NCI-H2029 treated with DMSO at 0.1 percent for 48 hours (cell line): ENCODE measurements around the gene IRS4.

Experiments
- DNase-seq: peaks from one replicate; lab custom pipeline; 2025; lab: John Stamatoyannopoulos, UW

The IRS4 gene

DNA sequence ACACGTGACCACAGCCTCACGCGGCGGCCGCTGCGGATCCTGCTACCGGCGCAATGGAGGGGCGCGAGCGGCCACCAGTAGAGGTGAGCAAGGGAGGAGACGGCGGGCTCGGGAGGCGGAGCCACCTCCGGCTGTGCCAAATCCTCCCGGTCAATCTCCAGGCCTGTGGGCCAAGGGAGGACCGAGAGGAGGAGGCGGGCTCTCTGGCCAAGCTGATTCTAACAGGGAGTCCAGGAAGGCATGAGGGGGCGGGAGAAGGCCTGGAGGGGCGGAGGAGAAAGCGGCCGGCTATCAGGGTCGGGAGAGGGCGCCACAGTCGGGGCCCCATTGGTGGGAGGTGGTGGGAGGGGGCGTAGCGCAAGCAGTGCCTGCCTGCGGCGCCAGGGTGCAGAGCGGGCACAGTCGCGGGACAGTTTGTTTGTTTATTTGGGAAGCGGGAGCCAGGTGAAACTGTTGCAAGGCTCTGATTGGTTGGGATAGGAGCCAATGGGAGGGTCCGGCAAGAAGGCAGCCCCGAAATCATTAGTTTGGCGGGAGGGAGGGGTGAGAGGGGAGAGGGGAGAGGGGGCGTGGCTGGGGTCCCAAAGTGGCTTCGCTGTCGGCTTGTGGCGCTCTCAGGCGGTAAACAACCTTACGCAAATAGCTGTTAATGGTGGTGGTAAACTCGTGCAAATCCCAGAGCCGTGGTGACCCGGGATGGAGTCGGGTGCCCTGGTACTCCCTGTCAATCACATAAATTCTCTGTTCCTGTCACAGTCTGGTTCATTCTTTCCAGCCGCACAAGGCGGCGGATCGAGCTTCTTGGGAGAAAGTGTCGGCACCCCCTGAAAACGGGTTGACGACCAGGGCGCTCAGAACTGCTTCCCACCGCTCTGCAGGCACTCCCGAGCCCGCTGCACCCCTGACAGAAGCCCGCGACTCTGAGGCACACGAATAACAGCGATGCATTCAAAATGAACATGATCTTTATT is at the start of gene IRS4:
TSS of gene IRS4 (minus strand) at position 55 of the 971 bp plus-strand sequence.
- DNase-seq, result no peak

DNA sequence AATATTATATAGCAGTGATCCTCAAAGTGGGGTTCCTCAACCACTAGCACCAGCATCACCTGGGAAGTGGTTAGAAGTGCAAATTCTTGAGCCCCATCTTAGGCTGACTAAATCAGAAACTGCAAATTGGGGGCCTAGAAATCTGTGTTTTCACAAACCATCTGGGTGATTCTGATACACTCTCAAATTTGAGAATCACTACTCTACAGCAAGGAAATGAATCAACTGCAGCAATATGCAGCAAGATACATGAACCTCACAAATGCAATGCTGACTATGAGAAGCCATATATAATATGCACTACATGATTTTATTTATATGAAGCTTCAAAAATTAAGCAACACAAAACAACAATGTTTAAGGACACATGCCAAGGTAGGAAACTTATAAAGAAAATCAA is 36.2 kb upstream of the IRS4 start:
- DNase-seq, result no peak

DNA sequence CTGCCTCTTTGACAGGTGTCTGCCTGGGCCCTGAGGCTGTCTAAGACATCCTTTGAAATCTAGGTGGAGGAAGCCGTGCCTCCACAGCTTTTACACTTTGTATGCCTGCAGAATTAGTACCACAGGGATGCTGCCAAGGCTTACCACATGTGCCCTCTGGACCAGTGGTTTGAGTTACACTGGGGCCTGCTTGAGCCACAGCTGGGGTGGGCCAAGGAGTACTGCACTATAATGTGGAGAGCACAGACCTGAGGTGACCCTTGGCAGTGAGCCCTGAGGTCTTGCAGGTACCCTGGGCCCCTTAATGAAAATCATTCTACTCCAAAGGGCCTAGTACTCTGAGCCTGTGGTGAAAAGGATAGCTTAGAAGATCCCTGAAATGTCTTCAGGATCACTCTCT is 27.2 kb upstream of the IRS4 start:
- no peak for DNase-seq

DNA sequence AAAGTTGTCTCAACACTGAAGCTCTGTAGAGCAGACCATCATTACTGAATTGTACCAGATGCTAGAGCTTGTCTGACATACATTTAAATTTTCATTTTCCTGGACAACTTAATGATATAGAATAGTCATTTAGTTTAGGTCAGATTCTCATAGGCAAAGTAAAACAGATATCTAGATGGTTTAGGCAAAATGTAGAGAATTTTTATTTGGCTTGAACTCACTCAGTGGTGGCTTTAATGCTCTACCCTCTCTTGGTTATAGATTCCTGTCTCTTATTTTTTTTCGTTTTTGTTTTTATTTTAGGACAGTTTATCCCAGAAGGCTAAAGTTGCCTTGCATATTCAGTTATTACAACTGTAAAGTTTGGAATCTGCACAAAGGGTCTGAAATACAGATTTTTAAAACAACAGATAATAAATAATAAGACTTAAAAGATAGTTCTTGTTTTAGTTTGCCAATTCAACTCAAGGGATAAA is 4.0 kb upstream of the IRS4 start:
- no peak for DNase-seq

DNA sequence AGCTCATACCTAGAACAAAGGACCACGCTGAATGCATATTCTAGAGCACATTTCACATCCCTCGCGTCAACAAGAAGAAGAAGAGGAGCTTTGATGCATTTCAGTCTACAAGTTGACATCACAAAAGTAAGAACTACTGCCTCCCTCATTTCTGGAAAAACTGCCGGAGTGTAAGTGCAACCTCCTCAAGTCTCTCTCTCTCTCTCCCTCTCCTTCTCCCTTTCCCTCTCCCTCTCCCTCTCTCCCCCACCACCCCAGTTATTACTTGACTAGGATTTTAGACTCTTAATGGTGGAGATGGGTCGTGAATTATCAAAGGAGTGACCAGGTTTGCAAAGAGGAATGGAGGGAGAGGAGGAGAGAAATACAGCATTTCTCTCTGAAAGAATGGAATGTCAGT is 1.4 kb upstream of the IRS4 start:
- DNase-seq, result no peak

DNA sequence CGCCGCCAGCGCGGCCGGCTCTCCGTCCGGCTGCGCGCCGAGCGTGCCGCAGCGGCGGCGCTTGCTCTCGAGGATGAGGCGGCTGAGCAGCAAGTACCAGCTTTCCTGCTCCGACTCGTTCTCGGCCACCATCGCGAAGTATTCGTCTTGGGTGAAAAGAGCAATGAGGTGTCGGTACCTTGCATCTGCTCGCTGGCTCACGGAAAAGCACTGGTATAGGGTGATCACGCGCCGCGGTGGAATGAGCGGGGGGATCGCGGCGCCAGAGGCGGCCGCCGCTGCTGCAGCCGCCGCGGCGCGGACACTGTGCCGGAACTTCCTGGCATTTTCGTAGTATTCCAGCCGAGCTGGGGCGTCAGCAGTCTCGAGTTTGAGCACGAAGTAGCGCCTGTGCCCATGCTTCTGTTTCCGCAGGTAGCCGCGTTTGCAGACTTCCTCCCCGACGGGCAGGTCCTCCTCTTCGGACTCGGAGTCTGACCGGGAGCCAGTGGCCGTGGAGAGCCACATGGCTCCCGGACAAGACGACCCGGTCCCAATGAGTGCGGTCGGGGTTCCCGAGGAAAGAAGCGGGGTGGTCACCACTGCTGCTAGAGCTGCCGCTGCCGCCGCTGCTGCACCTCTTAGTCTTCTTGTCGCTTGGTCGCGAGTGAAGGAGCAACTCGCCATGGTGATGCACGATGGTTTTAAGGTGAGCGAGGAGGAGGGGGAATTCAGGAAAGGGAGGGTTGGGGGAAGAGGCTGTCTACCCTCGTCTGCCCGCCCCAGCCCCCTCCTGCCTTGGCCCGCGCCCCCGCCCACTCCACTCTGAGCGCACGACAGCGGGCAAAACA is 469 bp downstream of the IRS4 start:
- no peak for DNase-seq

DNA sequence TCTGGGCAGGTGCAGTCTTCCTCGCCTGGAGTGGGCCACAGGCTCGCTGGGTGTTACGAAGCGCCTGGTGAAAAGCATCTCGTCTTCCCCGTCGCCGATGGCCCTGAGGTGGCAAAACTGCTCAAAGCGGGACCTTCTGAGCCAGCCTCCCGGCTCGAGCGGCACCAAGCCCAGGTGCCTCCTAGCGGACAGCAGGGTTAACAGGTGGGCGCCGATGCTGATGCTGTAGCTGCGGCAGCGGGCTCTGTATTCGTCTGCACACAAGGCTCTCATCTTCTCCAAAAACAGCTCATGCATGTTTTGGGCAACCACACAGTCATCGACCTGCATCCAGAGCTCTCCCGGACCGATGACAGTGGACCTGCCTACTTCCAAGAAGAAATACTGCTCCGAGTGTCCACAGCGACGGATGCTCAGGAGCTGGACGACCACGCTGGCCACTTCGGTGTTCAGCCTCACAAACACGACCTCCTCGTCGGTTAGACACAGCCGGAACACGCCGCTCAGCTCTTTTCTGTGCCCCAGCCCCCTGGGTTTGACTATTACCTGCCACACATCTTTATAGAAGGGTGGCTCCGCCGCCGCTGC is 1.2 kb downstream of the IRS4 start:
- no peak for DNase-seq

DNA sequence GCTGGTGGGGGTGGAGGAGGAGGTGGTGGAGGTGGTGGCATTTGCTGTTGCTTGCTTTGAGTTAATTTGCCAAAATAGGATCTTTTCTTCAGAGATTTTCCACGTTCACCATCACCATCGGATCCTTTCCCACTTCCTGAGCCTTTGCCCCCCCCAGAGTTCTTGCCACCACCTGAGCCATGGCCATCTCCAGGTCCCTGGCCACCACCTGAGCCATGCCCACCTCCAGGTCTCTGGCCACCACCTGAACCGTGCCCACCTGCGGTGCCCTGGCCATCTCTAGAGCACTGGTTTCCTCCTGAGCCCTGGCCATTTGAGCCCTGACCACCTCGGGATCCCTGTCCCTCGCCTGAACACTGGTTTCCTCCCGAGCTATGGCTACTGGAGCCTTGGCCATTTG is 1.9 kb downstream of the IRS4 start:
- no peak for DNase-seq

DNA sequence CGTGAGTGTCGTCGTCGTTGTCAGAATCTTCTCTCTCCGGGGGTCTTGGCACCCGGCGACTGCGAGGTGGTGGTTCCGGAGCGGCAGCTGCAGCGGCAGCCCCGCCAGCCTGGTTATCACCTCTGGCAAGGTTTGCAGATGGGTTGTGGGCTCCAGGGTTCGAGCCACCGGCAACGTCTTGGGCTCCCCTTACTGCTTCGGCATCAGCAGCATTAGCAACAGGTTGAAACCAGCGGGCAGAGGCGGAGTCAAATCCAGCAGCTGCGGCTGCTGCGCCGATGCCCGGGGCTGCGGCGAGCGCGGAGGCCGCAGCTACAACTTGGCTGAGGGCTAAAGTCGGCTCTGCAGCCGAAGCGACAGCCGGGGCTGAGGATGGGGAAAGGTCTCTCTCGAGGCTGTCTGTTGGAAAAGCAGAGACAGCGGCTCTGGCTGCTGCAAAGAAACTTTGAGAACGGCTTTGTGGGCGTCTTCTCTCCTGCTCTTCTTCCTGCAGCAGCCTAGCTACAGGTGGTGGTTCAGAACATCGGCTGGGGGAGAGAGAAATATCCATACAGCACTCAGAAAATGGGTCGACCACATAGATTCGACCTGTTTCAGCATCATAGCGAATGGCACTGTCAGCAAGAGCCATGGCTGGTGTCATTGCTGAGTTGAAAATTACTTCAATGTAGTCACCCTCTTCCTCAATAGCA is 3.6 kb downstream of the IRS4 start:
- no peak for DNase-seq

DNA sequence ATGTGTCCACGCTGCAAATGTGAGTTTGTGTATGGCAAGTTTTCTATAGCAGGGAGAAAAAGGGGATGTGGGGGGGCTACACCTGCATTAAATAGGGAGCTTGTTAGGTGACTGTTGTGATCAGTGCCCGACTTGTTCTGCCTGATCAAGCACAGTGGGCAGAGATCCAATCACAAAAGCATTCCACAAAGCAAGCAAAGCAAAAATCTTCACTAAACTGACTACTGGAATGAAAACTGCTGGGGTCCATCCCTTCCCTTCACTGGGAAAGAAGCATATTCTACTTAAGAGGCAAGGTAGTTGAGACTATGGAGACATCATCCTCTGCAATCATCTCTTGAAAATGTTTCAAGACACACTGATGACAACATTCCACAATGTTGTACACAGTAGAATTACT is 5.2 kb downstream of the IRS4 start:
- DNase-seq, result no peak

DNA sequence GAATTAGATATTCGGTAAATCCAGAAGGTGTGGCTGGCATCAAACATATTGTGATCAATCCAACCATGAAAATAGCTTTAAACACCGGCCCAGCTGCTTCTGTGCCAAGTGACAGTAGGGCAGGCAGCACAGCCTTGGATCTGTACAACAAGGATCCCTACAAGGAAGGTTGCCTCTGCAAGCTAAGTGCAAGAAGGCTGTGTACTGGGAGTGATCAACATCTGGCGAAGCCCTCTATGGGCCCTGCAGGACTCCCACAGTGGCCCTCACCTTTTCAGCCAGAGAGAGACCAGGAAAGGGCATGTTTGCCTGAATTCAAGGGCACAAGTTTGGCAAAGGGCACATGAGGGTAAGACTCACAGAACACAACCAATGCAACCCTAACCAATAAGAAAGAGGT is 9.6 kb downstream of the IRS4 start:
- no peak for DNase-seq

DNA sequence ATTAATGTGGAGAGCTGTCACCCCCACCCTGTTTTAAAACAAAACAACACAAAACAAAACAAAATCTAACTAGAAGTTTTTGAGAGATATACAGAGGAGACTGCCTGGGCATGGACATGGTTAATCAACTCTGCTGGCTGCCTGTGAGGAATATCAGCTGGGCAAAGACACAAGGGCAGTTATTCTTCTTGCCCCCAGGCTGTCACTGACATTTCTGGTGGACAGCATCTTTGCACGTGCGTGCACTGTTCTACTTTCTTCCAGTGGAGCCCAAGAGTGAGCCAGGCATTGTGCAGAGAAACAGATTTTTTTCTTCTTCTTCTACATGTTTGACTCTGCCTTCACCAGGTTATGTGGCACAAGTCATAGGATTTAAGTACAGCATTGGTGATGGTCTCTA is 13.8 kb downstream of the IRS4 start:
- DNase-seq, result no peak

DNA sequence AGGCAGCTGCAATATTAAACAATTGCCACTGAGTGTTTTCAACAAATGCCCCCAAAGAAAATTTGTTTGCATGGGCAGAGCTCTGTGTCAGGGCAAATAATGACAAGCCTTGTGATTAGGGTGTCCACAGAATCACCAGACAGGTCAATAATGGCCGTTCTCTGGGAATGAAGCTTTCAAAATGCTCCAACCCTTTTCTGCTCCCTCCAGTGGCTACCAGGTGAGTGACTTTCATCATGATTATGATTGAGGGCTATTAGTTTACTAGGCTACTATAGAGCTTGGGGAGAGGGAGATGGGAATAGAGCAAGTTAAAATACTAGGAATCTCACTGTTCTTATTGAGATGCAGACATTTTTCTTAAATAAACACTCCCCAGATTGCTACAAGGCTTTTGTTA is 23.5 kb downstream of the IRS4 start:
- DNase-seq, result no peak

DNA sequence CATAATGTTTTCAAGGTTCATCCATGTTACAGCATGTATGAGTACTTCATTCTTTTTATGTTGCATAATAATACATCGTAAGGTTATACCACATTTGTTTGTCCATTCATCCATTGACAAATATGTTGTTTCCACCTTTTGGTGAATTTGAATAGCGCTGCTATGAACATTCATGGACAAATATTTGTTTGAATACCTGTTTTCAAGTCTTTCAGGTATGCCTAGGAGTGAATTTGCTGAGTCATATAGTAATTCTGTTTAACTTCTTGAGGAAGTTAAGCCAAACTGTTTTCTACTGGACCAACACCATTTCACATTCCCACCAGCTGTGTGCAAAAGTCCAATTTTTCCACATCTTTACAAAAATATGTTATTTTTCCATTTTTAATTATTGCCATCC is 31.5 kb downstream of the IRS4 start:
- no peak for DNase-seq

DNA sequence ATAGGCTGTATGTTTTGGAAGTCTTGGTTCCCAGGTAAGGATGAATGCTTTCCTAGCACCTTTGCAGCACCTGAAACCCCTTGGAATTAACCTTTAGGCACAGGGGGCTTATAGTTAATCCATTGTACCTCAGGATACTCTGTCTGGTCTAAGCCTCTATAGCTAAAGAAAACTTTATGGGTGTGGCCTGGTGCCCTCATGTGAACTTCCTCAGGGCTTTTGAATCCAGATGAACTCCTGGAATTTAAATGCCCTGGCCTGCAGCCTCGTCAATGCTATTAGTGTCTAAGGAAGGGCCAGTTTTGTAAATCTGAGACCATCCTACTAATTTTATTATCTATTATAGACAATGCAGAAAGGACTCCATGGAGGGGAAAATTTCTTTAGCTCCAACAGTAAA is 33.8 kb downstream of the IRS4 start:
- no peak for DNase-seq

DNA sequence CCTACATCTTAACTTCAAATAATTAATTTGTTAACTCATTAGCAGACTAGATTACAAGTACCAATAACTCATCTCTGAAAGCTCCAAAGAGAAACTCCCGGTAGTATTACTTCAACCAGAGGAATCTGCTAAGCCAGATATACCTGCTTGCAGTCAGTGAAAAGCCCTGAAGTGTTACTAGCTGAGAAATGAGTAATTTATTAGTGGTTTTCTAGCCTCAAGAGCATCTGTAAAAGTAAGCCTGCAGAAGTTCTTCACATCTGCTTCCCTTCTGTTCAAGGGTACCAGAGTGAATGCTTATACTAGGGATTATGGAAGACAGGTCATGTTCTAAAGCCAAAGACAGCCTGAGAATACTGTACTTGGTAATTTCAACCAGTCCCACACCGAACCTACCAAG is 34.7 kb downstream of the IRS4 start:
- DNase-seq, result no peak

DNA sequence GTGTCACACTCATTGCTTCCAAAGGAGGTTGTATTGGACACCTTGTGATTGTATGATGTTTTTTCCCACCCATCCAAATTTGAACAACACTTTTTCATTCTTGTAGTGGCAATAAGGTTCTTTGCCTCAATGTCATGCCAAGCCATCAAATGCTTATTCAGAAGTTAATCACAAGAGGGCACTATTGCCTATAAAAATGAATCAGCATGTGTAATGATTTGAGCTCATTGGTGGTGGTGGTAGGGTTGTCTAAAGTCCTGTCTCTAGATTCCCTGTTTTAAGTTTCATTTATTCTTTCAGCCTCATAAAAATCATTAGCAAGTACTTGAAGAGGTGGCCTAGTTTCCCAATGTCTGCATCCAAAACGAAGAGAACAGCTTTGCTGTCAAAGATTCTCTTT is 37.0 kb downstream of the IRS4 start:
- no peak for DNase-seq

DNA sequence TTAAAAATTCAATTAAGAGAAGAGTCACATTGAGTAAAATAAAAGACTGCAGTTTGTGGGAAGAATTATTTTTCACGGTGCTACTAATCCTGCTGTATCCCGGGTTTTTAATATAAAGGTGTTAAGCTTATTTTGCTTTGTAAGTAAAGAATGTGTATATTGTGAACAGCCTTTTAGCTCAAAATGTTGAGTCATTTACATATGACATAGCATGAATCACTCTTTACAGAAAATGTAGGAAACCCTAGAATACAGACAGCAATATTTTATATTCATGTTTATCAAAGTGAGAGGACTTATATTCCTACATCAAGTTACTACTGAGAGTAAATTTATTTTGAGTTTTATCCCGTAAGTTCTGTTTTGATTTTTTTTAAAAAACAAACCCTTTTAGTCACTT is 39.7 kb downstream of the IRS4 start:
- no peak for DNase-seq
